ENCODE measurements around the gene CHCHD1. TPM values are rescaled to one million over a fixed set of nuclear protein-coding genes. Genes with fewer than 3 reads are reported as not detected.
"Not testable (repeated sequence)": the region's sequence is repeated elsewhere in the genome, so short reads cannot be mapped to it uniquely, and the experiment has no call there.

CHCHD1 gene
- polyA plus RNA-seq, 4 donors: 49.6 to 64.2 (median 50.3) TPM

- no peak for DNase-seq (ENCODE audit: low read depth in 4 of 4, low spot score in 2 of 4)
These were observed 9.2 kb downstream of the CHCHD1 start for GRCh38 chr10:73790886-73791625.

- no peak for DNase-seq (ENCODE audit: low read depth in 4 of 4, low spot score in 2 of 4)
These were observed 10.1 kb downstream of the CHCHD1 start for GRCh38 chr10:73791871-73792400.

- DNase-seq (ENCODE audit: low read depth in 4 of 4, low spot score in 2 of 4): no peak
These were observed 11.6 kb downstream of the CHCHD1 start for GRCh38 chr10:73793456-73793855.

GRCh38 chr10:73795491-73795890, 13.6 kb downstream of the CHCHD1 start:
- DNase-seq (ENCODE audit: low read depth in 4 of 4, low spot score in 2 of 4): not testable (repeated sequence)

GRCh38 chr10:73796035-73796434, 14.2 kb downstream of the CHCHD1 start:
- not testable (repeated sequence) for DNase-seq (ENCODE audit: low read depth in 4 of 4, low spot score in 2 of 4)

- no peak for DNase-seq (ENCODE audit: low read depth in 4 of 4, low spot score in 2 of 4)
These were observed 14.9 kb downstream of the CHCHD1 start for GRCh38 chr10:73796766-73797165.

GRCh38 chr10:73797324-73798025, 15.6 kb downstream of the CHCHD1 start:
- no peak for DNase-seq (ENCODE audit: low read depth in 4 of 4, low spot score in 2 of 4)

GRCh38 chr10:73798087-73798486, 16.2 kb downstream of the CHCHD1 start:
- DNase-seq (ENCODE audit: low read depth in 4 of 4, low spot score in 2 of 4): no peak

- DNase-seq (ENCODE audit: low read depth in 4 of 4, low spot score in 2 of 4): no peak
These were observed 17.2 kb downstream of the CHCHD1 start for GRCh38 chr10:73798927-73799560.

GRCh38 chr10:73799899-73800559, 18.2 kb downstream of the CHCHD1 start:
- no peak for DNase-seq (ENCODE audit: low read depth in 4 of 4, low spot score in 2 of 4)

- no peak for DNase-seq (ENCODE audit: low read depth in 4 of 4, low spot score in 2 of 4)
These were observed 18.9 kb downstream of the CHCHD1 start for GRCh38 chr10:73800560-73801252.

- no peak for DNase-seq (ENCODE audit: low read depth in 4 of 4, low spot score in 2 of 4)
These were observed 19.4 kb downstream of the CHCHD1 start for GRCh38 chr10:73801253-73801590.

- no peak for DNase-seq (ENCODE audit: low read depth in 4 of 4, low spot score in 2 of 4)
These were observed 20.6 kb downstream of the CHCHD1 start for GRCh38 chr10:73802276-73802991.

GRCh38 chr10:73803680-73804286, 21.9 kb downstream of the CHCHD1 start:
- no peak for DNase-seq (ENCODE audit: low read depth in 4 of 4, low spot score in 2 of 4)

GRCh38 chr10:73806176-73806950, 24.5 kb downstream of the CHCHD1 start:
- DNase-seq (ENCODE audit: low read depth in 4 of 4, low spot score in 2 of 4): no peak

GRCh38 chr10:73807471-73807870, 25.6 kb downstream of the CHCHD1 start:
- DNase-seq (ENCODE audit: low read depth in 4 of 4, low spot score in 2 of 4): no peak

- DNase-seq (ENCODE audit: low read depth in 4 of 4, low spot score in 2 of 4): no peak
These were observed 26.4 kb downstream of the CHCHD1 start for GRCh38 chr10:73808021-73808815.

Measured in left renal cortex interstitium (tissue), 4 donors.